Measurements from ENCODE around the gene ULK1. TPM values are rescaled to one million over a fixed set of nuclear protein-coding genes. Genes with fewer than 3 reads are reported as not detected.

The ULK1 gene
- total RNA-seq, 4 donors from 2014 or later = 9.1 to 55.0 (median 19.5) TPM

GRCh38 chr12:131943389-131943788, 49.0 kb downstream of the ULK1 start:
- intact Hi-C loops (cut with DNase I) = loop anchor here (10.0 kb wide), 1 partner anchor 49 kb away; the partner anchor contains the start of gene ULK1
- TF ChIP-seq CTCF (IDR thresholded peaks at IDR 0.05) (no peak), POLR2A (IDR thresholded peaks at IDR 0.05) (no peak)
- Histone ChIP-seq H3K27me3 (no peaks in the 10 kb centered on the region), H3K4me1 (peaks cover 0 to 17% (median 0%) of the 10 kb centered on the region in 3 donors), H3K9me3 (no peaks in the 10 kb centered on the region), H3K36me3 (peaks cover 0 to 59% (median 9%) of the 10 kb centered on the region in 3 donors), H3K4me3 (no peak overlapping the region), H3K27ac (no peak overlapping the region)
- no peak for DNase-seq
- WGBS, 2 donors = 94 to 97% methylated on average over 7 of the region's 8 CpGs

GRCh38 chr12:131943876-131944275, 49.5 kb downstream of the ULK1 start:
- Histone ChIP-seq H3K4me3 (no peak overlapping the region), H3K36me3 (peaks cover 0 to 55% (median 9%) of the 10 kb centered on the region in 3 donors), H3K4me1 (peaks cover 0 to 20% (median 0%) of the 10 kb centered on the region in 3 donors), H3K27ac (no peak overlapping the region), H3K9me3 (no peaks in the 10 kb centered on the region), H3K27me3 (no peaks in the 10 kb centered on the region)
- TF ChIP-seq POLR2A (IDR thresholded peaks at IDR 0.05) (no peak), CTCF (IDR thresholded peaks at IDR 0.05) (no peak)
- 96 to 97% methylated on average over 10 of the region's 10 CpGs for WGBS, 2 donors
- DNase-seq = no peak
- intact Hi-C loops (cut with DNase I) = loop anchor here (10.0 kb wide), 1 partner anchor 49 kb away; the partner anchor contains the start of gene ULK1

- Histone ChIP-seq H3K36me3 (peaks cover 0 to 47% (median 9%) of the 10 kb centered on the region in 3 donors), H3K27ac (no peak overlapping the region), H3K27me3 (no peaks in the 10 kb centered on the region), H3K9me3 (no peaks in the 10 kb centered on the region), H3K4me3 (no peak overlapping the region), H3K4me1 (peaks cover 0 to 21% (median 3%) of the 10 kb centered on the region in 3 donors)
- DNase-seq = no peak
- intact Hi-C loops (cut with DNase I) = loop anchor here (10.0 kb wide), 1 partner anchor 50 kb away; the partner anchor contains the start of gene ULK1
- 84 to 85% methylated on average over 4 to 15 of the region's 35 CpGs for WGBS, 2 donors
- TF ChIP-seq POLR2A (IDR thresholded peaks at IDR 0.05) = no peak
- TF ChIP-seq CTCF (IDR thresholded peaks at IDR 0.05) = no peak
Measured at GRCh38 chr12:131944601-131945251, 50.3 kb downstream of the ULK1 start.

- no peaks in the 10 kb centered on the region for H3K27me3 ChIP-seq
- WGBS, 2 donors = 71 to 73% methylated on average over 6 of the region's 6 CpGs
- no peaks in the 10 kb centered on the region for H3K9me3 ChIP-seq
- H3K36me3 ChIP-seq = peaks cover 0 to 34% (median 3%) of the 10 kb centered on the region in 3 donors
- H3K27ac ChIP-seq = no peak overlapping the region
- H3K4me3 ChIP-seq = no peak overlapping the region
- H3K4me1 ChIP-seq = peaks cover 3 to 23% (median 11%) of the 10 kb centered on the region in 3 donors
- intact Hi-C loops (cut with DNase I) = loop anchor here (10.0 kb wide), 1 partner anchor 52 kb away; the partner anchor contains the start of gene ULK1
- no peak for DNase-seq
- no peak for TF ChIP-seq POLR2A (IDR thresholded peaks at IDR 0.05)
- TF ChIP-seq CTCF (IDR thresholded peaks at IDR 0.05) = no peak
Measured at GRCh38 chr12:131946757-131947156, 52.3 kb downstream of the ULK1 start.

- 47 to 55% methylated on average over 8 of the region's 8 CpGs for WGBS, 2 donors
- intact Hi-C loops (cut with DNase I) = loop anchor here (10.0 kb wide), 1 partner anchor 53 kb away; the partner anchor contains the start of gene ULK1
- no peak overlapping the region for H3K27ac ChIP-seq
Measured at GRCh38 chr12:131947482-131948027, 53.1 kb downstream of the ULK1 start.

More at GRCh38 chr12:131947482-131948027, 53.1 kb downstream of the ULK1 start:
- Histone ChIP-seq H3K27me3 (no peaks in the 10 kb centered on the region), H3K9me3 (no peaks in the 10 kb centered on the region), H3K36me3 (peaks cover 0 to 26% (median 0%) of the 10 kb centered on the region in 3 donors), H3K4me1 (peaks cover 3 to 31% (median 15%) of the 10 kb centered on the region in 3 donors), H3K4me3 (no peak overlapping the region)
- no peak for DNase-seq
- TF ChIP-seq POLR2A (IDR thresholded peaks at IDR 0.05) (no peak), CTCF (IDR thresholded peaks at IDR 0.05) (no peak)

Data from esophagus squamous epithelium (tissue), 5 donors.